SHP77 treated with DMSO at 0.1 percent for 48 hours (cell line): ENCODE results near the gene ANO9.
"Not testable (repeated sequence)": the region's sequence is repeated elsewhere in the genome, so short reads cannot be mapped to it uniquely, and the experiment has no call there.

Experiments used
- DNase-seq: peaks from one replicate; lab custom pipeline; 2025; lab: John Stamatoyannopoulos, UW

Gene ANO9

GRCh38 chr11:452203-452744, 10.5 kb upstream of the ANO9 start:
- DNase-seq = no peak

DNA sequence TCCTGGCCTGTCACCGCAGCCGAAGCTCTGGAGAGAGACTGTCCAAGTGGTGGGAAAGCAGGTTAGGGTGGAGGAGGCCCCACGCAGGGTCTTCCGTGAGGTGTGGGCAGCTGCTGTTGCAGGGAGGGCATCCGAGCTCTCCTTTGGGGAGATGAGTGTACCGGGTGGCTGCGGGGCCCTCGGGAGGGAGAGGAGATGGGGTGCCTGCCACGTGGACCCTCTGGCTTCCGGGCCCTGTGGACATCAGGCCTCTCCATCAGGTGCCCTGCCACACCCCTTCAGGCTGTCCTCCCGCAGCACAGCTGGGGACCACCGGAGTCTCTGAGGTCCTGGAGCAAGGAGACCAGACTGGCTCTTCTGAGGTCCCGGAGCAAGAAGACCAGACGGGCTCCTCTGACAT, 9.9 kb upstream of the ANO9 start:
- DNase-seq = no peak

DNA sequence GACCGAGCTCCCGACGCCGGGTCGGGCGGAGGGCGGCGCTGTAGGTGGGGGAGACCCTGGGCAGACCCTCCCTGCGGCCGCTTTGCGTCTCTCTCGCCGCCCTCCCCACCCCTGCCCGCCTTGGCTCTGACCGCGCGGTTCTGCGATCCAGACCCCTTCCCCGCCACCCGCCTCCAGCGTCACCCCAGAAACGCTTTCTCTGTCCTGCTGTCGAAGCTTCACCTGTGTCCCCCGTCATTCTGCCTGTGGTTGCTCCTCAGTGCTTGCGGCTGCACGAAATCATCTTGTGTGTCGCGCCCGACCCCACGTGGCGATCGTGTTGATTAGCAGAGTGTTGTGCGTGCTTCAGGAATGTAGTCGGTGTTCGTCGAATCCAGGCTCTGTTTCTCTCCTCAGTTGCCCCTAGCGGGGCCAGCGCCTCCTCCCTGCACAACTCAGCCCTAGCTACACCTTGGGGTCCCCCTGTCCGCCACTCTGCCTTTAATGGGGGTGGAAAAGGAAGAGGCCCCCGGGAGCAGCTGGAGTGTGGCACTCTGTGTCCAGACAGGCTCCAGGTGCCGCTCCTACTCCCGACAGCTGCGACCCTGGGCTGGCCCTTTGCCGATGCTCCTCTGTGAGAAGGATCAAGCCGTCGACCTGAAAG, 9.1 kb upstream of the ANO9 start:
- DNase-seq = no peak

- peak; percentile 32 for DNase-seq
Measured at GRCh38 chr11:449889-450808, 8.3 kb upstream of the ANO9 start, which contains the start of gene PTDSS2. Gene PTDSS2, plus strand, starts transcription at chr11:450279. Its CDS starts 177 bp downstream, at chr11:450456.

DNA sequence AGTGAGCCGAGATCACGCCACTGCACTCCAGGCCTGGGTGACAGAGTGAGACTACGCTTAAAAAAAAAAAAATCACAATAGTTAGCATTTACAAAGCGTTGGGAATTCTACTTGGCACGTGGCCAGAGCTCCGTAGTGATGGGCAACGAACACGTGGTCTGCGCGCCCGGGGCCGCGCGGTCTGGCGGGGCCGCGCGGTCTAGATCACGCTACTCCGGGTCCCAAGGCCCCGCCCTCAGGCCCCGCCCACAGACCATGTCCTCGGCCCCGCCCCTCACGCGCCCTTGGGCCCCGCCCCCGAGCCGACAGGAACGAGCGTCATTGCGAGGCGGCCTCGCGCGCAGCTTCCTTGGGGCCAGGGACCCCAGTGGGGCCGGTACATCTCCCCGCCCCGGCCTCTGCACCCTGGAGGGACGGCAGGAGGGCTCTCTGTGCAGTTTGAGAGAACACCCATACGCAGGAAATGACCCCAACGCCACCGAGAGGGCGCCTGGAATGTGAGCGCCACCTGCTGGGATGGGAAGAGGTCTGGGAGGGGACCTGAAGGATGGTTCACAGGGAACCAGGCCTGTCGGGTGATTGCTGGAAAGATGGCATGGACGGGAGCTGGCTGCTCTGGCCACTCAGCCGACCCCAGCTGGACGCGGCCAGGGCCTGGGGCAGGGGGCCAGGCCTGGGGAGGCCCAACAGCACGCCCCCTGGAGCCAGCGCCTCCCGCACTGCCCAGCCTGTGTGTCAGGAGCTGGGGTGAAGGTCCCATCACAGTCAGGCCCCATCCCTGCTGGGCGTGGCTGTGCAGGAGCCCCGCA, 6.3 kb upstream of the ANO9 start:
- DNase-seq = peak; percentile 84

GRCh38 chr11:446891-447290, 5.1 kb upstream of the ANO9 start:
- DNase-seq = no peak

GRCh38 chr11:445765-446588, 4.2 kb upstream of the ANO9 start:
- no peak for DNase-seq

GRCh38 chr11:444396-445144, 2.8 kb upstream of the ANO9 start:
- DNase-seq = no peak

DNA sequence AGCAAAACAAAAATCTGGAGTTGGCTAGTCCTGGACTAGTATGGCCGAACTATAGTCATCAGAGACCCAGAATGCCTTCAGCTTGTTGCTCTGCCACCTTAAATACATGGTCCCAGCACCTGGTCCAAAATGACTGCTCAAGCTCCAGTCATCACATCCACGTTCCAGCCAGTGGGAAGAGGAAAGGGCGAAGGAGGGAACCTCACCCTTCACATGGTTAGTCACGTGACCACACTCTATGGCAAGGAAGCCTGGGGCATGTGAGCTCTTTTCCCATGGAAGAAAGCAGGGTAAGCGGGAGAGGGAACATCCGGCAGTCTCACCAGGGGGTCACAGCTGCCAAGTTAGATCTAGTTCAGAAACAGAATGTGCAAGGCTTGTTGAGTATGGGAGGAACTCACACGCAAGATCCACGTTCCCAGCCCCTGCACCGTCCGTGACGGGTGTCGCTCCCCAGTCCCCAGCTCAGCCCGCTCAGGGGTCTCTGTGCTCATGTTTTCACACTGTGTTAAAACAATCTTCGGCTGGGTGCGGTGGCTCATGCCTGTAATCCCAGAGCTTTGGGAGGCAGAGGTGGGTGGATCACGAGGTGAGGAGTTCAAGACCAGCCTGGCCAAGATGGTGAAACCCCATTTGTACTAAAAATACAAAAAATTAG, 1.9 kb upstream of the ANO9 start:
- DNase-seq = no peak

DNA sequence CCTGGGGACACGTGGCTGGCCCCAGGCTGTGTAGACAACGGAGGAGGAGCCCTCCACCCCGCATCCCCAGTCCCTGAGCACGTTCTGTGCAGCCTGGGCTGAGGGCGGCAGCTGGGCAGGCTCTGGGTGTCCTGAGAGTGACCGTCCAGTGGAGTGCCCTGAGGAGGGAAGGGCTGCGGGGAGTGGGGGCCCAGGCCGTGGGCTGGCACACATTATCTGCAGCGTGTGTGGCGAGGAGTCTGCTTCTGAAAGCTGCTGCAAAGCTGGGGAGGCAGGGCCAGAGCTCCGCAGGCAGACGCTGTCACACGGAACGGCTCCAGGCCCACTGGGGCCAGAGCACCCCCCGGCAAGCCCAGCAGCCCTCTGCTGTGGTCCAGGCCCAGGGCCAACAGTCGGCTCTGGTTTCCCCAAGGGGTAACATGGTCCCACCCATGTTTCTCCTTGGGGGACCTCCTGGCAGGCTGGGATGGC, 835 bp upstream of the ANO9 start:
- DNase-seq = no peak

- DNase-seq = no peak
Measured at GRCh38 chr11:441043-441417, 781 bp downstream of the ANO9 start.

DNA sequence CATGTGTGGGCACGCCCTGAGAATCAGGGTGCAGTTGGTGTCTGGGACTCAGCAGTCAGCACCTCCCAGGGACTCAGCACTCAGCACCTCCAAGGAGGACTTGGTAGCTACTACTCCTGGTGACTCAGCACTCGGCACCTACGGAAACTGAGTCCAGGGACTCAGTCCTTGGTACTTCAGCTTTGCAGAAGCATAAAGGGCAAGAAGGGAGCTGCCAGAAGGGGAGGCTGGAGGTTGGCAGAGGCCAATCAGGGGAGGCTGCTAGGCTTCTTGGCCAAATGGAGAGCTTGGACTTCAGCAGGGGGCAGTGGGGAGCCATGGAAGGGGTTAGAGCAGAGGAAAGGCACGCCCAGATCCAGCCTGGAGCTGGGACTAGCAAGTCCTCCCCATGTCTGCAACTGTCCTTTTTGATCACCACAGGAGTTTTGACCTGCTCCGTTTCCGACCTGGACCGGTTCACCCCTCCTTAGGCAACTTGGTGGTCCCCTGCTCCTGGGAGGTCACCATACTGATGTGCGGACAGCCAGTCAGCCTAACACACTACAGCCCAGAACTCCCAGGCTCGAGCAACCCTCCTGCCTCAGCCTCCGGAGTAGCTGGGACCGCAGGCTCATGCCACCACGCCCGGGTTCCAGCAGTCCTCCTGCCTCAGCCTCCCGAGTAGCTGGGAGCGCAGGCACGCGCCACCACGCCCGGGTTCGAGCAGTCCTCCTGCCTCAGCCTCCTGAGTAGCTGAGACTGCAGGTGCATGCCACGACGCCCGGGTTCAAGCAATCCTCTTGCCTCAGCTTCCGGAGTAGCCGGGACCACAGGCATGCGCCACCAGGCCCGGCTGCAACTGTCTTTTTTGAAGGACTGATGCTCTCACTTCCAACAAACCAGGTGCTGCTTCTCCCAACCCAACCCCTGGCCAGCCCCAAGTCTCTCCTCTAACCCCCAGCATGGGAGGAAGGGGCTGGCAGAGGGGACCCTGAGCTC, 1.5 kb downstream of the ANO9 start:
- DNase-seq = no peak

DNA sequence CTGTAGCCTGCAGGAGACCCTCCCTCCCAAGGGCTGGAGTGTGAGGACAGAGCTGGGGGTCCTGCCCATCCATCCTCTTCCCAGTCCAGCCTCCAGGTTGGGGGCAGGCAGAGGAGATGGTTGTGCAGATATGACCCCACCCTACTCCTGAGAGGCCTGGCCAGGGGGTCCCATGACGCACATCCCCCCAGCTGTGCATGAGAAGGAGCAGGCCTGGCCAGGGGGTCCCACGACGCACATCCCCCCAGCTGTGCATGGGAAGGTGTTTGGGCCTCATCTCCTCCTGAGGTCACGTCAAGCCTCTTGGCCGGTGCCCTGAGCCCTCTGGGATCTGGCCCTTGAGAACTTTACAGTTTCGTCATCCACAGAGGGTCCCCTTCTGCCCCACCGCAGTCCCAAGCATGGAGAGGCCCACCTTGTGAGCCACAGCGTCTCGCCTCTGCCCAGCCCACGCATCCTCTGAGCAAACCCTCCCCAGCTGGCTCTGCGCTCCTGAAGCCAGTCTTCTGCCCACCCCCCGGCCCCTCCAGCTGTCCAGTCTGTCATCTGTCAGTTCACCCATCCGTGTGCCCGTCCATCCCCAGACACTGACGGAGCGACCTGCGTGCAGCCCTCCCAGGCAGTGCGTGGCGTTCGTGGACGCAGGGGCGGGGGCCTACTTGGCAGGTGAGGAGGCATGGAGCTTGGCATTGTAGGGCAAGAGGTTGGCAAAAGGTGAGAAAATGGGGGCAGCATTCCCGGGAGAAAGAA, 2.3 kb downstream of the ANO9 start:
- no peak for DNase-seq

DNA sequence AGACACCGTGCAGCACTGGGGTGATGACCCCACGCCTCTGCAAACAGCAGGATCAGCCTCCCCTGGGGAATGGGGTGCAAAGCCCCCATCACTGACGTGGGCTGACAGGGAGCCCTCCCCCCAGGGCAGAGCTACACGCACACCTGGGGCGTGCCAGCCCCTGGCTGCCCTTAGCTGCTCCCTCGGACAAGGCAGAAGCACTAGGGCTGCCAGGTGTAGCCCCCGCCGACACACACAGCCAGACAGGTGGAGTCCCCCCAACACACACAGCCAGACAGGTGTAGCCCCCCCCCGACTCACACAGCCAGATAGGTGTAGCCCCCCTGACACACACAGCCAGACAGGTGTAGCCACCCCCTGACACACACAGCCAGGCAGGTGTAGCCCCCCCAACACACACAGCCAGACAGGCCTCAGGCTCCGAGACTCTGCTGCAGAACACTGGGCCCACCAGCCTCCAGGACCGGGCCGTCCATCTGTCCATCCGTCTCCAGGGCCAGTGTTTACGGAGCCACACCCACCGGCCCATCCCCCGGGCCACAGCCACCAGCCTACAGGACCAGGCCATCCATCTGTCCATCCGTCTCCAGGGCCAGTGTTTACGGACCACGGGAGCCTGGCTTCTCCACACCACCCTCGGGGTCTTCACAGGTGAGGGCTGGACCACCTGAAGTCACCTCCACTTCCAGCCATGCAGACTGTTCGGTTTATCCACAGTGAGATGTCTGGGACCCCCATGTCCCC, 3.5 kb downstream of the ANO9 start:
- no peak for DNase-seq

- no peak for DNase-seq
Measured at GRCh38 chr11:437228-437870, 4.5 kb downstream of the ANO9 start.

DNA sequence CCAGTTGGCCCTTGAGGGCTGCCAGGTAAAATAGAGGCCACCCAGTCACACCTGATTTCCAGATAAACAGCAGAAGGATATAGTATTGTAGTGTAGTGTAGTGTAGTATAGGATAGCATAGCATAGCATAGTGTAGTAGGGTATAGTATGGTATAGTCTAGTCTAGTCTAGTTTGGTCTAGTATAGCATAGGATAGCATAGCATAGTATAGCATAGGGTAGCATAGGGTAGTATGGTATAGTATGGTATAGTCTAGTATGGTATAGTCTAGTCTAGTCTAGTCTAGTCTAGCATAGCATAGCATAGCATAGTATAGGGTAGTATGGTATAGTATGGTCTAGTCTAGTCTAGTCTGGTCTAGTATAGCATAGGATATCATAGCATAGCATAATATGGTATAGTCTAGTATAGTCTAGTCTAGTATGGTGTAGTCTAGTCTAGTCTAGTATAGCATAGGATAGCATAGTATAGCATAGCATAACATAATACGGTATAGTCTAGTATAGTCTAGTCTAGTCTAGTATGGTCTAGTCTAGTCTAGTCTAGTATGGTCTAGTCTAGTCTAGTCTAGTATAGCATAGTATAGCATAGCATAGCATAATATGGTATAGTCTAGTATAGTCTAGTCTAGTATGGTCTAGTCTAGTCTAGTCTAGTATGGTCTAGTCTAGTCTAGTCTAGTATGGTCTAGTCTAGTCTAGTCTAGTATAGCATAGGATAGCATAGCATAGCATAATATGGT, 6.6 kb downstream of the ANO9 start:
- not testable (repeated sequence) for DNase-seq
